Naive thymus-derived CD4-positive, alpha-beta T cell (primary cell): Measurements from ENCODE around the gene ZNF462. TPM values are rescaled to one million over a fixed set of nuclear protein-coding genes. Genes with fewer than 3 reads are reported as not detected.

Experiments
- ATAC-seq: fragments of 150-1000 bp; cut with Tn5 transposase; 2 replicates; pipeline ENCODE4 v1.10.0; 2021; ENCODE audit warnings: mild to moderate bottlenecking, moderate library complexity
- CTCF ChIA-PET: fragments of 350-600 bp; sonication (Branson Sonifier 250); formaldehyde crosslinking; loops from one replicate; lab custom pipeline; 2021; ENCODE audit warnings: antibody characterized with exemption; lab: Charles Lee
- POLR2A ChIA-PET: fragments of 350-600 bp; sonication (Branson Sonifier 250); formaldehyde crosslinking; loops from one replicate; lab custom pipeline; 2021; ENCODE audit warnings: antibody characterized with exemption, inconsistent platforms; lab: Charles Lee
- DNase-seq, 9 donors: peaks; one replicate each; pipeline versions ENCODE4 v3.0.0 to v3.0.0-alpha.2; 2020 to 2022; ENCODE audit warnings: mixed read lengths in 1 of 9
- H3K27ac ChIP-seq: one replicate; pipeline ENCODE4 v1.7.0; 2013; ENCODE audit warnings: mild to moderate bottlenecking, low read depth, low read length, moderate library complexity
- H3K27me3 ChIP-seq, 2 donors: one replicate each; pipeline ENCODE4 v1.7.0; 2013; ENCODE audit warnings: low read length in 2 of 2, mild to moderate bottlenecking in 2 of 2, moderate library complexity in 2 of 2; ENCODE audit not compliant: control insufficient read depth in 2 of 2, insufficient read depth in 2 of 2
- H3K36me3 ChIP-seq, 3 experiments: 1 replicate in 2 of 3; 2 replicates in 1 of 3; pipeline ENCODE4 v1.7.0; 2013; ENCODE audit warnings: low read length in 3 of 3, mild to moderate bottlenecking in 3 of 3, moderate library complexity in 1 of 3; ENCODE audit not compliant: insufficient read depth in 3 of 3, control insufficient read depth in 2 of 3
- H3K4me1 ChIP-seq, 2 donors: one replicate each; pipeline ENCODE4 v1.7.0; 2013; ENCODE audit warnings: low read length in 2 of 2, mild to moderate bottlenecking in 2 of 2, moderate library complexity in 1 of 2; ENCODE audit not compliant: control insufficient read depth in 2 of 2, insufficient read depth in 2 of 2
- H3K4me3 ChIP-seq: 2 replicates; pipeline ENCODE4 v1.7.0; 2013; ENCODE audit warnings: mild to moderate bottlenecking, low read length
- H3K9me3 ChIP-seq, 3 experiments: 1 replicate in 2 of 3; 2 replicates in 1 of 3; pipeline ENCODE4 v1.7.0; 2013; ENCODE audit warnings: low read length in 3 of 3; ENCODE audit not compliant: control insufficient read depth in 2 of 3
- H3K27ac Mint-ChIP-seq, 9 donors: one replicate each; pipeline ENCODE4 v1.8.0; 2020 to 2022; ENCODE audit warnings: mixed read lengths in 9 of 9, mild to moderate bottlenecking in 8 of 9, moderate library complexity in 5 of 9, inconsistent platforms in 2 of 9
- H3K27me3 Mint-ChIP-seq, 5 donors: one replicate each; pipeline ENCODE4 v1.8.0; 2021 to 2022; ENCODE audit warnings: mixed read lengths in 5 of 5, mild to moderate bottlenecking in 1 of 5
- H3K36me3 Mint-ChIP-seq, 5 donors: one replicate each; pipeline ENCODE4 v1.8.0; 2020 to 2022; ENCODE audit warnings: mixed read lengths in 5 of 5, mild to moderate bottlenecking in 3 of 5, inconsistent platforms in 1 of 5
- H3K4me1 Mint-ChIP-seq, 7 donors: one replicate each; pipeline ENCODE4 v1.8.0; 2020 to 2022; ENCODE audit warnings: mixed read lengths in 7 of 7, mild to moderate bottlenecking in 3 of 7, inconsistent platforms in 1 of 7
- H3K4me3 Mint-ChIP-seq, 10 donors: one replicate each; pipeline ENCODE4 v1.8.0; 2020 to 2022; ENCODE audit warnings: mild to moderate bottlenecking in 10 of 10, mixed read lengths in 10 of 10, moderate library complexity in 6 of 10, inconsistent platforms in 2 of 10
- H3K9me3 Mint-ChIP-seq, 11 donors: one replicate each; pipeline ENCODE4 v1.8.0; 2020 to 2022; ENCODE audit warnings: mixed read lengths in 11 of 11, mild to moderate bottlenecking in 4 of 11, inconsistent platforms in 1 of 11, moderate library complexity in 1 of 11
- intact Hi-C, 2 donors: fragments of 100-400 bp; cut with micrococcal nuclease; formaldehyde crosslinking; loops; one replicate each; pipeline ENCODE4 v1.15.1; 2023
- polyA plus RNA-seq, 2 donors: library from polyadenylated mRNA; unstranded; fragments of 300-500 nt; fragmentation: Illumina TruSeq; gene quantifications; one replicate each; pipeline ENCODE4 v1.2.3, GENCODE V29; 2021
- total RNA-seq, 6 experiments: library from RNA in 5 of 6; stranded (reverse) in 5 of 6; gene quantifications; 1 replicate in 5 of 6; 2 replicates in 1 of 6; pipeline ENCODE4 v1.2.3 and lab custom pipeline; 2021 to 2026

Gene ZNF462
- total RNA-seq, result 1 to 10 TPM in 2 of 5 experiments, under 1 TPM in 3; 0.11 to 3.2 (median 0.57) TPM
- polyA plus RNA-seq, result under 1 TPM in 1 of 2 donors, not detected in 1; 0.48 TPM
- total RNA-seq (lab: John Stamatoyannopoulos, UW), result 0.40 reads per million

DNA sequence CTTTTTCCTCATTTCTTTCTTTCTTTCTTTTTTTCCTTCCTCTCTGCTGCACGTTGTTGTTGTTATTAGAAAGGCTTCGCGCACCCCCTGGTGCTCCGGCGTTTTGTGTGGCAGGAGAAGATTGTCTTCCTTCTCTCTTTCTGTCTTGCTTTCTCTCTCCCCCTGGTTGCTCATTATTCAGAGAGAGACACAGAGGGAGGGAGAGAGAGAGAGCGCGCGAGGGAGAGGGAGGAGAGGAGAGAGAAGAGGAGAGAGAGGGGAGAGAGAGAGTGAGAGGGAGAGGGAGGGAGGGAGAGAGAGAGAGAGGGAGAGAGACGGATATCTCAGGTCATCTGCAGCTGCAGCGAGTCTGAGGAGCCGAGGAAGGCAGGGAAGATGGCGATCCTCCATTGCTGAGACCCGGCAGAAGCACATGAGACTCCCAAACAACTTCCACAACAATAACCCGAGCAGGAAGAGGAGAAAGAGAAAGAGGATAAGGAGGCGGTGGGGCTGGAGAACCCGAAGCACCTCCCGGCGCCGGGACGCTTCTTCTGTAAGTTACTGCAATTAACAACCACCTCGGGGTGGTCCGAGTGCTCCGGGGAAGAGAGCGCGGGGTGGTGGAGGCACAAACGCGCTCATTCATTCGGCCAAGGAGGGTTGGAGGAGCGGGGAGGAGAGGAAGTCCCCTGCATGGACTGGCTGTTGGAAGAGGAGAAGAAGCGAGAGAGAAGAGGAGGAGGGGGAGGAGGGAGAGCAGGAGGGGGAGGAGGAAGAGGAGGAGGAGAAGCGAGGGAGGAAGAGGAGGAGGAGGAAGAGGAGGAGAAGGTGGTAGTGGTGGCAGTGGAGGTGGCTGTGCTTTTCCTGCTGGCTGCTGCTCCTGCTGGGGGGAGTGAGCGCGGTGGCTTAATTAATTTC lies at the start of gene ZNF462:
TSS of gene ZNF462 (plus strand) at position 346 of the 900 bp plus-strand sequence. CDS start 60,218 bp downstream, outside the sequence.
- Histone ChIP-seq H3K27ac (no peak within 1 kb of the TSS), H3K27me3 (peaks cover 4 to 17% of the 10 kb centered on the region in 2 donors), H3K36me3 (no peaks in the 10 kb centered on the region), H3K4me1 (no peaks in the 10 kb centered on the region), H3K9me3 (no peaks in the 10 kb centered on the region), H3K4me3 (no peak within 1 kb of the TSS)
- ChIA-PET CTCF (no interaction called here), POLR2A (no interaction called here)
- Mint-ChIP-seq H3K27me3 (peaks cover 72 to 87% (median 85%) of the 10 kb centered on the region in 5 donors), H3K36me3 (peaks cover 0 to 10% (median 5%) of the 10 kb centered on the region in 5 donors), H3K9me3 (peaks cover 0 to 27% (median 6%) of the 10 kb centered on the region in 11 donors), H3K27ac (peak within 1 kb of the TSS in 2 of 9 donors; percentile 31 to 59), H3K4me3 (peak within 1 kb of the TSS; percentile 70 to 95 (median 86)), H3K4me1 (peaks cover 15 to 52% (median 35%) of the 10 kb centered on the region in 7 donors)
- intact Hi-C loops, result loop anchor here in 1 of 2 donors (2.0 kb wide), 1 partner anchor 58 kb away; no protein-coding TSS in a partner anchor
- no peak for ATAC-seq
- no peak for DNase-seq

DNA sequence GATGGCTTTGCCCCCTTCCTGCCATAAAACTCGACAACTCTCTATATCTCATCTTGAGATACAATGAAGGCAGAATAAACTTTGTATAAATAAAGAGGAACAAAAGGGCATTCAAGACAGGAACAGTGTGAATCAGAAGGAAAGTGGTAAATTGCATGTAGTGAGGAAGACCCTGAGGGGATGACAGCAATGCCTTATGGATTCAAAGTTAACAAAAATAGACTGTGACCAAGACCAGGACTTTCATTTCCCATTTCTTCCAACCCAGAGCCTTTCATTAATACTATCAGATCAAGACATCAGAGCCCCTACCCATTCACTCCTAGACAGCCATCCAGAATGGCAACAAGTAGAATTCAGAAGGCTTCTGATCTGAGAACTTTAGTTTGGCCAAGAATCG lies 46.4 kb upstream of the ZNF462 start:
- intact Hi-C loops, result no loop called here
- no peak overlapping the region for H3K27ac Mint-ChIP-seq

GRCh38 chr9:106818034-106818433 lies 44.9 kb upstream of the ZNF462 start:
- no peak overlapping the region for H3K27ac Mint-ChIP-seq
- no peak for ATAC-seq
- H3K27me3 ChIP-seq, result no peaks in the 10 kb centered on the region
- intact Hi-C loops, result no loop called here
- ChIA-PET CTCF (no interaction called here), POLR2A (no interaction called here)
- H3K9me3 Mint-ChIP-seq, result peaks cover 0 to 18% (median 8%) of the 10 kb centered on the region in 11 donors
- peaks cover 0 to 5% (median 0%) of the 10 kb centered on the region in 5 donors for H3K27me3 Mint-ChIP-seq
- H3K27ac ChIP-seq, result no peak overlapping the region
- no peaks in the 10 kb centered on the region for H3K9me3 ChIP-seq
- no peak for DNase-seq
- H3K36me3 Mint-ChIP-seq, result no peaks in the 10 kb centered on the region
- no peaks in the 10 kb centered on the region for H3K36me3 ChIP-seq
- H3K4me3 ChIP-seq, result no peak overlapping the region
- no peak overlapping the region for H3K4me3 Mint-ChIP-seq
- no peaks in the 10 kb centered on the region for H3K4me1 Mint-ChIP-seq
- no peaks in the 10 kb centered on the region for H3K4me1 ChIP-seq

More for the DNA sequence above, 46.4 kb upstream of the ZNF462 start:
- Histone ChIP-seq H3K9me3 (no peaks in the 10 kb centered on the region), H3K27ac (no peak overlapping the region), H3K36me3 (no peaks in the 10 kb centered on the region), H3K4me3 (no peak overlapping the region), H3K27me3 (no peaks in the 10 kb centered on the region), H3K4me1 (no peaks in the 10 kb centered on the region)
- no peak for DNase-seq
- ChIA-PET POLR2A (no interaction called here), CTCF (no interaction called here)
- H3K27me3 Mint-ChIP-seq, result peaks cover 0 to 5% (median 0%) of the 10 kb centered on the region in 5 donors
- no peak for ATAC-seq
- H3K36me3 Mint-ChIP-seq, result no peaks in the 10 kb centered on the region
- no peak overlapping the region for H3K4me3 Mint-ChIP-seq
- no peaks in the 10 kb centered on the region for H3K4me1 Mint-ChIP-seq
- peaks cover 0 to 26% (median 12%) of the 10 kb centered on the region in 11 donors for H3K9me3 Mint-ChIP-seq

GRCh38 chr9:106820866-106821265 lies 42.1 kb upstream of the ZNF462 start:
- ChIA-PET CTCF (no interaction called here), POLR2A (no interaction called here)
- DNase-seq (no peak), ATAC-seq (no peak)
- Mint-ChIP-seq H3K27me3 (no peaks in the 10 kb centered on the region), H3K27ac (no peak overlapping the region), H3K4me1 (no peaks in the 10 kb centered on the region), H3K9me3 (peaks cover 0 to 8% (median 1%) of the 10 kb centered on the region in 11 donors), H3K4me3 (no peak overlapping the region), H3K36me3 (no peaks in the 10 kb centered on the region)
- no peaks in the 10 kb centered on the region for H3K9me3 ChIP-seq
- no peak overlapping the region for H3K4me3 ChIP-seq
- intact Hi-C loops, result no loop called here
- H3K27ac ChIP-seq, result no peak overlapping the region
- no peaks in the 10 kb centered on the region for H3K27me3 ChIP-seq
- no peaks in the 10 kb centered on the region for H3K36me3 ChIP-seq
- H3K4me1 ChIP-seq, result no peaks in the 10 kb centered on the region

GRCh38 chr9:106828070-106828469 lies 34.9 kb upstream of the ZNF462 start:
- ATAC-seq (no peak), DNase-seq (no peak)
- Histone ChIP-seq H3K4me3 (no peak overlapping the region), H3K4me1 (no peaks in the 10 kb centered on the region), H3K9me3 (no peaks in the 10 kb centered on the region), H3K36me3 (no peaks in the 10 kb centered on the region), H3K27ac (no peak overlapping the region), H3K27me3 (no peaks in the 10 kb centered on the region)
- ChIA-PET POLR2A (no interaction called here), CTCF (no interaction called here)
- intact Hi-C loops, result no loop called here
- Mint-ChIP-seq H3K36me3 (no peaks in the 10 kb centered on the region), H3K27me3 (no peaks in the 10 kb centered on the region), H3K27ac (no peak overlapping the region), H3K9me3 (peaks cover 0 to 9% (median 3%) of the 10 kb centered on the region in 11 donors), H3K4me3 (no peak overlapping the region), H3K4me1 (peaks cover 0 to 2% (median 0%) of the 10 kb centered on the region in 7 donors)

DNA sequence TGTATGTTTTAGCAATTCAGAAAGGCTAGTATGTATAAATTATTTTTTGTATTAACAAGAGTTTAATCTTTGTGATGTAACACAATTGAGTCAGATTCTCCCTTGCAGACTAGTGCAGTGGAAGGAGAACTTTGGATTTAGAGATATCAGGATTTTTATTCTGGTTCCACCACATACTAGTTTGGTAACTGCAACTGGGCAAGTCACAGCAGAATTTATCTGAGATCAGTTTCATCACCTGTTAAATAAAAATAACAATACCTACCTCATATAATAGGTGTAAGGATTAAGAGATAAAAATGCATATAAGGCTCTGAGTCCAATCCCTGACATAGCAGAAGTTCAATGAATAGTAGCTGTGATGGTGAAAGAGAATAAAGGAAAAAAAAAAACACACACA lies 34.0 kb upstream of the ZNF462 start:
- Mint-ChIP-seq H3K4me3 (no peak overlapping the region), H3K27me3 (no peaks in the 10 kb centered on the region), H3K9me3 (peaks cover 0 to 15% (median 4%) of the 10 kb centered on the region in 11 donors), H3K4me1 (peaks cover 0 to 2% (median 0%) of the 10 kb centered on the region in 7 donors), H3K36me3 (no peaks in the 10 kb centered on the region), H3K27ac (no peak overlapping the region)
- no peaks in the 10 kb centered on the region for H3K27me3 ChIP-seq
- H3K27ac ChIP-seq, result no peak overlapping the region
- DNase-seq (no peak), ATAC-seq (no peak)
- H3K36me3 ChIP-seq, result no peaks in the 10 kb centered on the region
- H3K9me3 ChIP-seq, result no peaks in the 10 kb centered on the region
- ChIA-PET CTCF (no interaction called here), POLR2A (no interaction called here)
- intact Hi-C loops, result no loop called here
- no peak overlapping the region for H3K4me3 ChIP-seq
- no peaks in the 10 kb centered on the region for H3K4me1 ChIP-seq
